Panc1 (cell line): Measurements from ENCODE around the gene PCDHGA6.

ENCODE experiments used
- POLR2AphosphoS5 ChIP-seq: IDR thresholded peaks from 2 replicates; pipeline ENCODE4 v1.6.1; 2012; ENCODE audit warnings: mild to moderate bottlenecking, low read depth, low read length, moderate library complexity
- TF ChIP-seq, protein P1 (sequence below): fragments of 450-650 bp; IDR thresholded peaks from 2 replicates; pipeline ENCODE4 v1.5.1; 2017; ENCODE audit warnings: mild to moderate bottlenecking
- TF ChIP-seq, protein P2 (sequence below), 2 experiments: IDR thresholded peaks; 2 replicates each; pipeline ENCODE4 v1.6.1; 2011 to 2012; ENCODE audit warnings: low read depth in 2 of 2, control low read depth in 1 of 2, low read length in 1 of 2, mild to moderate bottlenecking in 1 of 2, moderate library complexity in 1 of 2; ENCODE audit not compliant: insufficient read depth in 1 of 2

DNA sequence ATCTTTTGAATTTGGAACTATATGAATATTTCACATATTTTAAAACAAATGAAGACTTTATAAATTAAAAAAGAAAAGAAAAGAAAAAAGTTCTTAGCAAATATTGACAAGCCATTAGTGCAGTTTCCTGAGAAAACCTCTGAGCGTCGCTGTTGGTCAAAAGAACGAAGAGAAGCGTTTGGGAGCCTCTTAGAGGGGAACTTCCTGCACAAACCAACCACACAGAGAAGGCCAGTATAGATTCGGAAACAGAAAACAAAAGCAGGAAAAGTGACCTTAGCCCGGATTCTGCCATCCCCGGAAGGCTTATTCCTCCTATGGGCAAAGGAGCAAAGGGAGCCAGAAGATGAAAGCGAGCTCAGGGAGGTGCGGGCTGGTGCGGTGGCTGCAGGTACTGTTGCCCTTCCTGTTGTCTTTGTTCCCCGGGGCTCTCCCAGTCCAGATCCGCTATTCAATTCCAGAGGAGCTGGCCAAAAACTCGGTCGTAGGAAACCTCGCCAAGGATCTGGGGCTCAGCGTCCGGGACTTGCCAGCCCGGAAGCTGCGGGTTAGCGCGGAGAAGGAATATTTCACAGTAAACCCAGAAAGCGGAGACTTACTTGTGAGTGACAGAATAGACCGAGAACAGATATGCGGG is 13.8 kb upstream of the PCDHGA6 start, which contains the start of gene PCDHGB2:
- TF ChIP-seq, protein P1, sequence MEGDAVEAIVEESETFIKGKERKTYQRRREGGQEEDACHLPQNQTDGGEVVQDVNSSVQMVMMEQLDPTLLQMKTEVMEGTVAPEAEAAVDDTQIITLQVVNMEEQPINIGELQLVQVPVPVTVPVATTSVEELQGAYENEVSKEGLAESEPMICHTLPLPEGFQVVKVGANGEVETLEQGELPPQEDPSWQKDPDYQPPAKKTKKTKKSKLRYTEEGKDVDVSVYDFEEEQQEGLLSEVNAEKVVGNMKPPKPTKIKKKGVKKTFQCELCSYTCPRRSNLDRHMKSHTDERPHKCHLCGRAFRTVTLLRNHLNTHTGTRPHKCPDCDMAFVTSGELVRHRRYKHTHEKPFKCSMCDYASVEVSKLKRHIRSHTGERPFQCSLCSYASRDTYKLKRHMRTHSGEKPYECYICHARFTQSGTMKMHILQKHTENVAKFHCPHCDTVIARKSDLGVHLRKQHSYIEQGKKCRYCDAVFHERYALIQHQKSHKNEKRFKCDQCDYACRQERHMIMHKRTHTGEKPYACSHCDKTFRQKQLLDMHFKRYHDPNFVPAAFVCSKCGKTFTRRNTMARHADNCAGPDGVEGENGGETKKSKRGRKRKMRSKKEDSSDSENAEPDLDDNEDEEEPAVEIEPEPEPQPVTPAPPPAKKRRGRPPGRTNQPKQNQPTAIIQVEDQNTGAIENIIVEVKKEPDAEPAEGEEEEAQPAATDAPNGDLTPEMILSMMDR, result peak; percentile 75
- no peak for TF ChIP-seq POLR2AphosphoS5
- TF ChIP-seq, protein P2, sequence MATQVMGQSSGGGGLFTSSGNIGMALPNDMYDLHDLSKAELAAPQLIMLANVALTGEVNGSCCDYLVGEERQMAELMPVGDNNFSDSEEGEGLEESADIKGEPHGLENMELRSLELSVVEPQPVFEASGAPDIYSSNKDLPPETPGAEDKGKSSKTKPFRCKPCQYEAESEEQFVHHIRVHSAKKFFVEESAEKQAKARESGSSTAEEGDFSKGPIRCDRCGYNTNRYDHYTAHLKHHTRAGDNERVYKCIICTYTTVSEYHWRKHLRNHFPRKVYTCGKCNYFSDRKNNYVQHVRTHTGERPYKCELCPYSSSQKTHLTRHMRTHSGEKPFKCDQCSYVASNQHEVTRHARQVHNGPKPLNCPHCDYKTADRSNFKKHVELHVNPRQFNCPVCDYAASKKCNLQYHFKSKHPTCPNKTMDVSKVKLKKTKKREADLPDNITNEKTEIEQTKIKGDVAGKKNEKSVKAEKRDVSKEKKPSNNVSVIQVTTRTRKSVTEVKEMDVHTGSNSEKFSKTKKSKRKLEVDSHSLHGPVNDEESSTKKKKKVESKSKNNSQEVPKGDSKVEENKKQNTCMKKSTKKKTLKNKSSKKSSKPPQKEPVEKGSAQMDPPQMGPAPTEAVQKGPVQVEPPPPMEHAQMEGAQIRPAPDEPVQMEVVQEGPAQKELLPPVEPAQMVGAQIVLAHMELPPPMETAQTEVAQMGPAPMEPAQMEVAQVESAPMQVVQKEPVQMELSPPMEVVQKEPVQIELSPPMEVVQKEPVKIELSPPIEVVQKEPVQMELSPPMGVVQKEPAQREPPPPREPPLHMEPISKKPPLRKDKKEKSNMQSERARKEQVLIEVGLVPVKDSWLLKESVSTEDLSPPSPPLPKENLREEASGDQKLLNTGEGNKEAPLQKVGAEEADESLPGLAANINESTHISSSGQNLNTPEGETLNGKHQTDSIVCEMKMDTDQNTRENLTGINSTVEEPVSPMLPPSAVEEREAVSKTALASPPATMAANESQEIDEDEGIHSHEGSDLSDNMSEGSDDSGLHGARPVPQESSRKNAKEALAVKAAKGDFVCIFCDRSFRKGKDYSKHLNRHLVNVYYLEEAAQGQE (IDR thresholded peaks at IDR 0.05; ENCODE audit: insufficient read depth in 1 of 2, low read depth in 2 of 2, low read length in 1 of 2), result no peak
